Activated T-helper 1 cell treated with anti-CD3 and anti-CD28 coated beads, Interleukin-12 subunit alpha, Interleukin-12 subunit beta, Interleukin-2, Interleukin-4 antibody, amounts not matched to agents 30 ng/mL and 10 ng/mL and 1 ng/mL, durations not matched to agents 14 hours and 24 hours and 36 hours (primary cell): ENCODE measurements around the gene ING5. TPM values are rescaled to one million over a fixed set of nuclear protein-coding genes. Genes with fewer than 3 reads are reported as not detected.
"Not testable (repeated sequence)": the region's sequence is repeated elsewhere in the genome, so short reads cannot be mapped to it uniquely, and the experiment has no call there.

Source experiments
- DNase-seq: peaks from one replicate; pipeline ENCODE4 v3.0.0; 2021; ENCODE audit warnings: low spot score
- H3K27ac Mint-ChIP-seq: one replicate; pipeline ENCODE4 v1.8.0; 2021; ENCODE audit warnings: mild to moderate bottlenecking, mixed read lengths
- H3K27me3 Mint-ChIP-seq: one replicate; pipeline ENCODE4 v1.8.0; 2022; ENCODE audit warnings: mild to moderate bottlenecking, moderate library complexity, mixed read lengths; ENCODE audit not compliant: insufficient read depth
- H3K36me3 Mint-ChIP-seq: one replicate; pipeline ENCODE4 v1.8.0; 2021; ENCODE audit warnings: low read depth, mixed read lengths
- H3K4me1 Mint-ChIP-seq: one replicate; pipeline ENCODE4 v1.8.0; 2021; ENCODE audit warnings: low read depth, mixed read lengths
- H3K4me3 Mint-ChIP-seq: one replicate; pipeline ENCODE4 v1.8.0; 2021; ENCODE audit warnings: mild to moderate bottlenecking, moderate library complexity, mixed read lengths
- H3K9me3 Mint-ChIP-seq: one replicate; pipeline ENCODE4 v1.8.0; 2021; ENCODE audit warnings: mixed read lengths
- intact Hi-C: fragments of 100-400 bp; cut with micrococcal nuclease; formaldehyde crosslinking; loops from one replicate; pipeline ENCODE4 v1.15.1; 2024
- total RNA-seq: library from RNA; stranded (reverse); gene quantifications from 2 replicates; pipeline ENCODE4 v1.2.3, GENCODE V29; 2022

ING5 gene
- 50.1 and 57.5 TPM in 2 replicates for total RNA-seq

- Mint-ChIP-seq H3K36me3 (peaks cover 20% of the 10 kb centered on the region), H3K27ac (peak within 1 kb of the TSS; percentile 95), H3K27me3 (no peaks in the 10 kb centered on the region), H3K4me1 (peaks cover 20% of the 10 kb centered on the region), H3K9me3 (peaks cover 7% of the 10 kb centered on the region), H3K4me3 (peak within 1 kb of the TSS; percentile 94)
- DNase-seq: peak; percentile 94
- intact Hi-C loops: loop anchor here (1.0 to 5.0 kb wide), 9 partner anchors 15 to 386 kb away; partner anchors contain the start of genes D2HGDH, DTYMK, FARP2 and HDLBP
Measured at GRCh38 chr2:241701399-241702154, at the start of gene ING5. Gene ING5, plus strand, starts transcription at chr2:241702039. Its CDS starts 27 bp downstream, at chr2:241702066.

- Mint-ChIP-seq H3K9me3 (no peaks in the 10 kb centered on the region), H3K27ac (no peak overlapping the region), H3K4me1 (peaks cover 11% of the 10 kb centered on the region), H3K27me3 (no peaks in the 10 kb centered on the region), H3K36me3 (peaks cover 22% of the 10 kb centered on the region), H3K4me3 (no peak overlapping the region)
- no peak for DNase-seq
- intact Hi-C loops: no loop called here
Measured at GRCh38 chr2:241652142-241652541, 49.7 kb upstream of the ING5 start.

GRCh38 chr2:241652722-241653121, 49.1 kb upstream of the ING5 start:
- H3K4me1 Mint-ChIP-seq: peaks cover 11% of the 10 kb centered on the region
- H3K36me3 Mint-ChIP-seq: peaks cover 25% of the 10 kb centered on the region
- H3K27me3 Mint-ChIP-seq: no peaks in the 10 kb centered on the region
- H3K4me3 Mint-ChIP-seq: no peak overlapping the region
- intact Hi-C loops: no loop called here
- DNase-seq: no peak
- H3K9me3 Mint-ChIP-seq: no peaks in the 10 kb centered on the region
- H3K27ac Mint-ChIP-seq: no peak overlapping the region

- H3K27me3 Mint-ChIP-seq: no peaks in the 10 kb centered on the region
- intact Hi-C loops: no loop called here
- no peaks in the 10 kb centered on the region for H3K9me3 Mint-ChIP-seq
- DNase-seq: no peak
- H3K36me3 Mint-ChIP-seq: peaks cover 27% of the 10 kb centered on the region
- H3K4me1 Mint-ChIP-seq: peaks cover 11% of the 10 kb centered on the region
- H3K27ac Mint-ChIP-seq: no peak overlapping the region
- H3K4me3 Mint-ChIP-seq: no peak overlapping the region
Measured at GRCh38 chr2:241653210-241653750, 48.6 kb upstream of the ING5 start.

DNA sequence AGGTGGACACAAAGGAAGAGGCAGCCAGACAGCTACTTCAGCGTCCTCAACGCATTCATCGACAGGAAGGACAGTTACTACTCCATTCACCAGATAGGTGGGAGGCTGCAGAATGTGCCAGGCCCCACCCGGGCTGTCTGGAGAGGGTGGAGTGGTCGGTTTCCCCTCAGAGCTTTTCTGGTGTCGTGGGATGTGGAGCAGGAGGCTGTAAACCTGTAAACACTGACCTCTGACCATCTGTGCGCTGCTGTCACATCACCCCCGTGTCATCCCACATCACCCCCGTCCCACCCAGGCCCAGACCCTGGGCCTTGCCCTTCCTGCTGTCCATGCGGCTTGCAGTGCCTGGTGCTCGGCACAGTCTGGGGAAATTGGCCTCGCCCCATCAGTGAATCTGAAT, 47.3 kb upstream of the ING5 start:
- peaks cover 30% of the 10 kb centered on the region for H3K36me3 Mint-ChIP-seq
- H3K4me3 Mint-ChIP-seq: no peak overlapping the region

DNA sequence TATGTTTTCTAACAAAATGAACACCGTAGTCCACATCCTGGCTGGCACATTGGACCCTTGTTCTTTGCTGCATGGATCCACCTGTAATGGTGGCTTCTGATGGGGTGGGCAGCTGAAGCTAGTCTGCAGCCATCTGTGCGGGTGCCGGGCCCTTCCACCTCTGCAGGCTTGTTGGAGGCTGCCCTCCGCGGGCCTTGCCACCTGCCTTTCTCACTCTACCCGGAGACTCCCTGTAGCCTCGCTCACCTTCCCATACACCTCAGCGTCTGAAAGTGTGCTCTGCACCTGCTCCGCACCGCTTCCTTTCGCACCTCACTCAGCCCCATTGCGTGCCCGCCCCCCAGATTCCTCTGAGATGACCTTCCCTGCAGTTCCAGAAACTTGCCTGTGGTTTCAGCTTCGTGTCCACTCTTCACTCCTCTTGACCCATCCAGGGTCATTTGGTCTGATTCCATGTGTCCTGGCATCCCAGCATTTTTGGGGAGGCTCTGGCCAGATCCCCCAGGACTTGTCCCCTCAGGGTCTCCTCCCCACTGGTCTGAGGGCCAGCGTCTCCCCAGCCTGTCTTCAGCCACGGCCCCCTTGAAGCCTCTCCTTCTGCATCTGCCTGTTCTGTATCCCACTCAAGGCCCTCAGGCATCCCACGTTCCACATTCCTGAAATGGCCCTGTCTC, 46.2 kb upstream of the ING5 start:
- DNase-seq: no peak
- Mint-ChIP-seq H3K27ac (no peak overlapping the region), H3K4me1 (peaks cover 5% of the 10 kb centered on the region), H3K4me3 (no peak overlapping the region), H3K9me3 (no peaks in the 10 kb centered on the region), H3K27me3 (no peaks in the 10 kb centered on the region), H3K36me3 (peaks cover 37% of the 10 kb centered on the region)
- intact Hi-C loops: no loop called here

More for the DNA sequence above, 47.3 kb upstream of the ING5 start:
- no peaks in the 10 kb centered on the region for H3K27me3 Mint-ChIP-seq
- no peak for DNase-seq
- H3K27ac Mint-ChIP-seq: no peak overlapping the region
- no peaks in the 10 kb centered on the region for H3K9me3 Mint-ChIP-seq
- intact Hi-C loops: no loop called here
- H3K4me1 Mint-ChIP-seq: peaks cover 6% of the 10 kb centered on the region

GRCh38 chr2:241656190-241656741, 45.6 kb upstream of the ING5 start:
- intact Hi-C loops: no loop called here
- no peak overlapping the region for H3K4me3 Mint-ChIP-seq
- no peak overlapping the region for H3K27ac Mint-ChIP-seq

GRCh38 chr2:241657786-241658254, 44.0 kb upstream of the ING5 start:
- Mint-ChIP-seq H3K36me3 (peaks cover 27% of the 10 kb centered on the region), H3K4me1 (no peaks in the 10 kb centered on the region), H3K4me3 (no peak overlapping the region), H3K9me3 (no peaks in the 10 kb centered on the region), H3K27me3 (no peaks in the 10 kb centered on the region), H3K27ac (peak overlapping the region; percentile 53)
- no peak for DNase-seq
- intact Hi-C loops: no loop called here

More at GRCh38 chr2:241656190-241656741, 45.6 kb upstream of the ING5 start:
- no peak for DNase-seq
- Mint-ChIP-seq H3K9me3 (no peaks in the 10 kb centered on the region), H3K27me3 (no peaks in the 10 kb centered on the region), H3K4me1 (no peaks in the 10 kb centered on the region), H3K36me3 (peaks cover 33% of the 10 kb centered on the region)

DNA sequence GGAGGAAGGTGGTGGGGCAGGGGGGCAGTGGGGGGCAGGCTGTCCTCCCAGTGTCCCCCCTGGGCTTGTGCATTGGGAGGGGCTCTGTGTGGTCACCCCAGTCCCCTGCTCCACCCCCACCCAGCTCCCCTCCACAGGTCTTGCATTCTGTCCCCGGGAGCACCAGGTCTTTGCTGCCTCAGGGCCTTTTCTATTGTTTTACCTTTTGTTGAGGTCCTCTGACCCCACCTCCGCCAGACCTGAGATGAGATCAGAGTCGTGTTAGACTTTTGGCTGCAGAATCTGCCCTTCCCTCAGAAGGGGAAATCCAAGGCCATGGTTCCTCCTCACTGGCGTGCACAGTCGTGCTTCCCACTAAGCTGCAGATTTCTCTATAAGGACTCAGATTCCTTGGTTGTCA, 43.5 kb upstream of the ING5 start:
- H3K9me3 Mint-ChIP-seq: no peaks in the 10 kb centered on the region
- intact Hi-C loops: no loop called here

DNA sequence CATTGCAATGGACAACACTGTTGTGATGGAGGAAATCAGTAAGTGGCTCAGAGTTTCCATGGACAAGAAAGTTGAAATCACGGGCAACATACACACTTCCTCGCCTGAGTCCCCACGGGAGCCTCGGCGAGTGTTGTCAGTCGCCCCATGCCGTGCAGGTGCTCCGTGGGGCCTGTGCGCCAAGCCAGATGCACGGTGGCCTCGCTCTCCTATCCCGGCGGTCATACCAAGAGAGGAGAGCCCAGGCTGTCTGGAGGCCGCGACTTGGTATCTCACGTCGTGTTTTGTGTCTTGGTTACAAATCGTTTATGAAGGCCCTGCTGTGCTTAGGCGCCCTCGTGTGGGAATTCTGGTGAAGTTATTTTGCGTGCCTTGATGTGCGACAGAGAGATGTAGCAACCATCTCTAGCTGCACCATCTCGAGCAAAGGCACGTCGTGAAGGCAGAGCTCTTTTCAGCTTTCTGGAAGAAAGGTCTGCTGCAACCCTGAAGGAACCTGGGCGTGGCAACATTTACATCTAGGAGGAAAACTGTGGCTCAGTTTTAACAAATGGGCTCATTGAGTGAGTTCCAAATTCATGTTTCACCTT, 42.6 kb upstream of the ING5 start:
- H3K36me3 Mint-ChIP-seq: peaks cover 27% of the 10 kb centered on the region
- intact Hi-C loops: no loop called here
- peak; percentile 16 for DNase-seq
- H3K9me3 Mint-ChIP-seq: no peaks in the 10 kb centered on the region
- H3K27me3 Mint-ChIP-seq: no peaks in the 10 kb centered on the region
- no peak overlapping the region for H3K4me3 Mint-ChIP-seq
- no peak overlapping the region for H3K27ac Mint-ChIP-seq
- no peaks in the 10 kb centered on the region for H3K4me1 Mint-ChIP-seq

More for the DNA sequence above, 43.5 kb upstream of the ING5 start:
- no peak for DNase-seq
- Mint-ChIP-seq H3K4me1 (no peaks in the 10 kb centered on the region), H3K27me3 (no peaks in the 10 kb centered on the region), H3K36me3 (peaks cover 27% of the 10 kb centered on the region), H3K4me3 (no peak overlapping the region), H3K27ac (no peak overlapping the region)

GRCh38 chr2:241660593-241661213, 41.1 kb upstream of the ING5 start:
- H3K27ac Mint-ChIP-seq: no peak overlapping the region
- no peak for DNase-seq
- peaks cover 26% of the 10 kb centered on the region for H3K36me3 Mint-ChIP-seq
- H3K4me1 Mint-ChIP-seq: peaks cover 10% of the 10 kb centered on the region
- no peaks in the 10 kb centered on the region for H3K27me3 Mint-ChIP-seq
- H3K4me3 Mint-ChIP-seq: no peak overlapping the region
- no peaks in the 10 kb centered on the region for H3K9me3 Mint-ChIP-seq
- intact Hi-C loops: no loop called here

- H3K9me3 Mint-ChIP-seq, H3K4me3 Mint-ChIP-seq, H3K27ac Mint-ChIP-seq, intact Hi-C loops, DNase-seq, H3K27me3 Mint-ChIP-seq: not testable (repeated sequence)
- Mint-ChIP-seq H3K4me1 (peaks cover 10% of the 10 kb centered on the region), H3K36me3 (peaks cover 22% of the 10 kb centered on the region)
Measured at GRCh38 chr2:241662731-241663130, 39.1 kb upstream of the ING5 start.
